ENCODE data around the gene CDCA5.

Gene CDCA5, protein sequence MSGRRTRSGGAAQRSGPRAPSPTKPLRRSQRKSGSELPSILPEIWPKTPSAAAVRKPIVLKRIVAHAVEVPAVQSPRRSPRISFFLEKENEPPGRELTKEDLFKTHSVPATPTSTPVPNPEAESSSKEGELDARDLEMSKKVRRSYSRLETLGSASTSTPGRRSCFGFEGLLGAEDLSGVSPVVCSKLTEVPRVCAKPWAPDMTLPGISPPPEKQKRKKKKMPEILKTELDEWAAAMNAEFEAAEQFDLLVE

DNA sequence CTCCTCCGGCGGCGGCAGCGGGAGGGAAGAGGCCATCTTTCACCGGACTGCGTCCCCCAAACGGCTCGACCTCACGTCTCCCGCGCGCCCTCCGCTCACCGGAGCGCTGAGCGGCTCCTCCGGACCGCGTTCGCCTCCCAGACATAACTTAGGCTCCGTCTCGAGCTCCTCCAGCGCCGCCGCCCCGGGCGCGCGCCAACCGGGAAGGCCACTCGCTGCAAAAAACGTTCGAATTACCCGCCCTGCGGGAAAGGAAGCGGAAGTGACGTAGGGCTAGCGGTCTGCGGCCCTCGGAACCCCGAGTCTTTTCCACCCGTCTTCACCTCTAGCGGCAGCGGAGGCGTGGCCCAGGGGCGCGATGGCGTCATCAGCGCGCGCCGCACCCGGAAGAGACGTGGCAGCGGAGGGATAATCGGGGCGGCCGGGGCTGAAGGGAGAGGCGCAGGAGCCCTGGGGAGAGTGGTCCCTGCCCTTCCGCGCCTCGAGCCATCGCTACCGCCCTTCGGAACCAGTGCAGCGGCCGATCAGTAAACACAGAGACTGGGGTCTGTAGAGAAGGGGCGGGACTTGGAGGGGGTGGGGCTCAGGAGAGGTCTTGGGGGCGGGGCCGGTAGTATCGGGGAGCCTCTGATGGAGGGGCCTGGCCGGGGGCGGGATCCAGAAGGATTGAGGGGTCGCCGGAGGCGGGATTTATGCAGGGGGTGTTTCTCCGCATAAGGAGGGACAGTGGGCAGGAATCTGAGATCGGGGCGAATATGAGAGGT, at the start of gene CDCA5, which contains the start of gene ZFPL1:
Gene CDCA5, minus strand, starts transcription at position 207 of the 764 bp plus-strand sequence. Its CDS starts 62 bp downstream, at position 145.
Gene ZFPL1, plus strand, starts transcription at position 389 of the 764 bp plus-strand sequence. CDS start 477 bp downstream, outside the sequence.
- peak; percentile 98 for DNase-seq

DNA sequence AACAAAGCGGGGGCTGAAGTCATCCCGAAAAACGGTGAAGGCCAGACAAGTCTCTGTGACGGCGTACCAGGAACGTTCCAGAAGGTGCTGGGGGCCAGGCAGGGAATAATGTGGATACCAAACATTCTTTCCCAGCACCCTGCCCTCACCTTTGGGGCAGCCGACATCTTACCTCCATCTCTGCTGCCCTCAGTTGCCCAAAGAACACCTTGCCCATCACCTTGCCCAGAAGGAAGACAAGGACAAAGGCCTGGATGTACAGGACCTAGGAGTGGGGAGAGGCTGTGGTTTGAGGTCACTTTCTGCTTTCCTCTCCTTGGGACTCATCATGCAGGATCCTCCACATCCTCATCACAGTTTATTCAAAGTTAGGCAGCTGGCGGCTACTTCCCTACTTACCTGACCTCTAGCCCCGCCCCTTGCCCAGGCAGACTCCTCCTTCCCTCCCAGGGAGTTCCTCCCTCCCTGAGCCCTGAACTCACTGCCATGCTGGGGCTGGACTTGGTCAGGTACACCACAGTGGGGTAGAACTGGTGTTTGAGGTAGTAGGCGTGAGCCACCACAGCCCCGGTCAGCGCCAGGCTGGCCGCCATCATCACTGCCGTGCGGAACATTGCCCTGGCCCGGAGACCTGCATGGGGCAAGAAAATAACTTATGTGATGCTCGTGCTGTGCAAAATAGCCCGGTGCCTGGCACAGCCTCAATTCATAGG, 49.3 kb upstream of the CDCA5 start:
- DNase-seq, result peak; percentile 85

DNA sequence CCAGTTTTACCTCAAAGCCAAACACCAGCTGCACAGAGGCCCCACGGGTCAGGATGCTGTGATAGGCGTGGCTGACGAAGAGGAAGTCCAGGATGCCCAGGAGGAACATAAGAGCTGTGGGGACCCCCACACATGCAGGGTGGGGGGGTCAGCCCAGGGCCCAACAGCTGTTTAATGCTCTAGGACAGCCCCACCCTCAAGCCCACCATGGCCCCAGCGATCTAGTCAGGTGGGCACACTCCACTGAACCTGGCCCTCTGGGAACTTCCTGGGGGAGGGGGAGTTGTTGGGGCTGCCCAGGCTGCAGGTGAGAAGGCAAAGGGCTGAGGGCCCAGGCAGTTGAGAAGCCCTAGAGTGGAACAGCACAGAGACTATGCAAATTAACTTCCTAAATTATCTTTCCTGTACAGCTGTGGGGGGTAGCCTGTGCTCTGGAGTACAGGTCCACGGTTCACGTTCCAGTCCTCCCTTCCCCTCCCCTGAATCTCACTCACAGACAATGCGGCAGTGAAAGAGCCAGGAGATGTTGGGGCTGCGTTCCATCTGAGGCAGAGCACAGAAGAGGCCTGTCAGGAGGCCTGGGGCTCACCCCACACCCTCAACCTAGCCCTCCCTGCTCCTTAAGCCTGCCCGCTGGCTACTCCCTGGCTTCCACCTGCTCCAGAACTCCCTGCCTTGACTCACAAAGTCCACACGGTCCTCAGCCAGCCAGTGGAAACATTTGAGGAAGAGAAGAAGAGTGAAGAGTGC, 48.6 kb upstream of the CDCA5 start:
- no peak for DNase-seq

DNA sequence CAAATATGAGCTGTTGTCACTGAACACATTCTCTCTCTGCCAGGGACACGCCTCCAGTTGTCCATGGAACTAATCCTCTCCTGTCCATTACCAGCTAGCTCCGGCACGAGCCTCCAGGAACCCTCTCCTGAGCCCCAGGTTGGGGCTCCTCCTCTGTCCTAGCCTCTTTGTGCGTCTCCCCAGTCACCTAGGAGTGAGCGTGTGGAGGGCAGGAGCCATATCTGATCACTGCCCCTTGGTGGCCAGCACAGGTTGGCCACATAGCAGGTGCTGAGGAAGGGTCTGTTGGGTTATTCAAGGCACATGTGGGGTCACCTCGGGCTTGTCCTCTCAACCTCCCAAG, 48.0 kb upstream of the CDCA5 start:
- DNase-seq, result no peak

DNA sequence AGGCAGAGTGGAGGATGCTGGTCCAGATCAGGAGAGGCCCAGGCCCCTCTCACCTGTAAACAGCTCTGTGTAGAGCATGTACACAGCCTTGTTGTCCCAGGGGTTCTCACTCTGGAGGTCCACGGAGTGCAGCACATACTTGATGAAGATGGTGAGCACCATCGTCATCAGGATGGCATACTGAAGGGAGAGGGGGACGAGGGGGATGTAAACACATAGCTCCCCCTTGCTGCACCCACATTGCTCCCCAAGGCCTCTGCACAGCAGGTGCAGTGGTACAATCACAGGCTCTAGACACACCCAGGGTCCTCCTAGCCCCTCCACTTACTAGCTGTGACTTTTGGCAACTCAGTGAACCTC, 47.6 kb upstream of the CDCA5 start:
- no peak for DNase-seq

DNA sequence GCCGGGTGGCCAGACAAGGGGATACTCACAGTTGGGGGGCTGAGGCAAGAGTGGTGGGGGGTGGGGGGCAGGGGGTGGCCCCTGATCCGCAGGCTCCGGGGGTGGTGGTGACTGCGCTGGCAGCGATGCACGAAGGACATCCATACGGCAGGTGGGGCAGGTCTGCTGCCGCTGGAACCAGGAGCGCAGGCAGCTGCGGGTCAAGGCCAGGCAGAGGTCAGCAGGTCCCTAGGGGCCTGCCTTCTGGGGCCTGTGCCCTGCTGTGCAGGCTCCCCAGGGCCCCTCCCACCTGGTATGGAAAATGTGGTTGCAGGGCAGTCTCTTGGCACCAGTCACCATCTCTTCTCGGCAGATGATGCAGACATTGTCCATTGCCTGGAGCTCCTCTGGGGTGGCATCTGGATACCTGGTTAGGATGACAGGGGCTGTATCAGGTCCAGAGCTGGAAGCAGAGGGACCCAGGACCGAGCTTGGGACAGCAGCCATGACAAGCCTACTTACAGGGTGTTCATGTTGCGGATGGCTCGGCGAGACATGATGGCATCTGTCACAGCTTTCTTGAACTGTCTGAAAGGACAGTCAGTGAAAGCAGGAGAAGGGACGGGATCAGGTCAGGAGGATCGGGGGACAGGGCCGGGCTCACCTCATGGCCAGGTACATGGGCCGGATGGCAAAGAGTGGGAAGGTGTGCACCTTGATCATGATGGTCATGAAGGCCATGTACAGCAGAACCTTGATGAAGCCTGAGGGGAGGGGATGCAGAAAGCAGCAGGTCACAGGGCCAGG, 47.0 kb upstream of the CDCA5 start:
- no peak for DNase-seq

DNA sequence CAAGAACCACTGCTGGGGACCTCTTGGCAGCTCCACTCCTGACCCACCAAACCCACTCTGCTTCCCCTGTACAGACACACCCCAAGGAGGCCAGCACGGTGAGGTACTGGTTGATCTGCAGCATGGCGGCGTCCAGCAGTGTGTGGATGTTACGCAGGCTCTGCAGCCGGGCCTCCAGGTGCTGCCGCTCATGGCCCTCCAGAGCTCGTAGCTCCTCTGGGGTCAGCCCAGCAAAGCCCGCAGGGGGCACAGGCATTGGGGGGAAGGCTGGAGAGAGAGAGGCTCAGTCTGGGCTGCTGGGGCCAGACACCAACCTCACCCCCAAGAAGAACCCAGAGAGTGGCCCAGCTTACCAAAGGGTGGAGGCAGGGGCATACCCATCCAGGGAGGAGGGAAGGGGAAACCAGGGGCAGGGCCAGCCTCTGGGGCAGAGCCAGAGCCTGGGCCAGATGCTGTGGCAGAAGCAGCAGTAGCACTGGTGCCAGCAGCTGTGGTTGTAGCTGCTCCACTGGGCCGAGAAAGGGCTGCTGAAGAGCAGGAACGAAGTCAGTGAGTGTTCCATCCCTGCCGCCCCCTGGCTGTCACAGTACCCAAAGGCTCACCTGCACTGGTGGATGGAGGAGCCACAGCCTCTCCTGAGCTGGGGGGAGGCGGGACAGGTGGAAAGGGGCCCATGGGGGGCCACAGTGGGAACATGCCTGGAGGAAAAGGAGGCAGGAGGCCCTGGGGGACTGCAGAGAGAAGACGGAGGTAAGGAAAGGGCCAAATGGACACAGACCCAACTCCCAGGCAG, 46.0 kb upstream of the CDCA5 start:
- no peak for DNase-seq

DNA sequence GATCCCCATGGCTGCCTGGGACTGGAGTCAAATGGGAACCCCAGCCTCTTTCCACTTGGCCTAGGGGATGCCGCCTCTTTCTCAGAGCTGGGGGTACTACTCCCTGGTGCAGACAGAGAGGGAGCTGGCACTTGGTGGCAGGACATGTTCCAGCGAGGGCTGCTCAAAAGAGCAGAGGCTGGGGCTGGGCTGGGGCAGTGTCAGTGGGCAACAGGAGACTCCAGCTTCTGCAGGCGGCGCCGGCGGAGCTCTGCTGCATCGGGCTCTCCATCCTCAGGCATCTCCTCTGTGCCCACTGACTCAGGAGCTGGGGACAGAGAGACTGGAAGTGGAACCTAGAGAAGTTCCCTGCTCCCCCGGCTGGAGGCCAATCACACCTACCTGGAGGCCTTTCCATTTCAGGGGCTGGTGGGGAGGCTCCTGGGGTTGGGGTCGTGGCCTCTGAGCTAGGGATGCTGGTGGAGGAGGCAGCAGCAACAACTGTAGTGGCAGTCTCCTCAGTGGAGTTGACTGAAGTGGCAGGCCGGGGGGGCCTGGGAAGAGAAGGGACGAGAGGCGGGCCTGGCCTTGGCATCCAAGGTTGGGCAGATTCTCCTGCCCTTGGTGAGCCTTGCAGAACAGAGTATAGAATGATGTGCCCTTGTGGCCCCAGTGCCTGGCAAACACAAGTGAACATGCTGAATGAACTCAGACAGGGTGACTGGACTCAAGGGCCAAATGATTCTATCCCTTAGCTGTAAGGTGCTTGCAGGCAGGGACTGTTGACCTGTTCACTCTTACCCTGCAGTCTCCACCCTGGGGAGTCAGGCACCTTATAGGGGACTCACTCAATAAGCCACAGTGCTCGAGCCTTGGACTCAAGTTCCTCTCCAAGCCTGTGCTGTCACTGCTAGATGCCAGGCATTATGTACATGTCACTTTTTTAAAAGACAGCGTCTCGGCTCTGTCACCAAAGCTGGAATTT, 44.6 kb upstream of the CDCA5 start:
- no peak for DNase-seq

DNA sequence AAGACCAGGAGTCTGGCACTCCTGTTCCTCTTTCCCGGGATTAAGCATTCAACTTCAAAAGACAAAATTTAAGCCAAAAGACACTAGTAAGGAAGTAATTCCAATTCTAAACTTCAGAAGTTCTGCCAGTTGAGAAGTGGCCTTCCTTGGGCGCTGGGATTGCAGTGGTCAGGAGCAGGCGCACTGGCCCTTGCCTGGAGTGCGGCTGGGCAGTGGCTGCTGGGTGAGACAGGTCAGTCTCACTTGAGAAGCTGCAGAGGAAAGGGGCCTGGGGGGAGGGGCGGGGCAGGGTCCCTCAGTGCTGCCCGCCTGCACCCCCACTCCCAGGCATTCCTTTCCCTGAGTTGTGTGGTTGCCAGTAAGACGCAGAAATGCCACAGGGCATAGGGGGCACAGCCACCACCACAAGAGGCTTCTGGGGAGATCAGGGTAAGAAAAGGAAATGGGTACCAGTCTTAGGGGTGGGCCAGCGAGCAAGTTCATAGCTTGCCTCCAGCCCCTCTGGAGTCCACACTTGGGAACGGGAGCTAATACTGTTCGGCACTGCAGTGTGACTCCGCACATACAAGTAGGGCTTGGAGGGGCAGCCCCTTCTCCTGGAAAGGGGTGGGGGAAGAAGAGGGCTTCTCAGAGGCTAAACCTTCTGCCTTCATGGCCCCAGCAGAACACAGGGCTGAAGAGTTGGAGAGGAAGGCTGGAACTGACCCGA, 43.8 kb upstream of the CDCA5 start:
- no peak for DNase-seq

DNA sequence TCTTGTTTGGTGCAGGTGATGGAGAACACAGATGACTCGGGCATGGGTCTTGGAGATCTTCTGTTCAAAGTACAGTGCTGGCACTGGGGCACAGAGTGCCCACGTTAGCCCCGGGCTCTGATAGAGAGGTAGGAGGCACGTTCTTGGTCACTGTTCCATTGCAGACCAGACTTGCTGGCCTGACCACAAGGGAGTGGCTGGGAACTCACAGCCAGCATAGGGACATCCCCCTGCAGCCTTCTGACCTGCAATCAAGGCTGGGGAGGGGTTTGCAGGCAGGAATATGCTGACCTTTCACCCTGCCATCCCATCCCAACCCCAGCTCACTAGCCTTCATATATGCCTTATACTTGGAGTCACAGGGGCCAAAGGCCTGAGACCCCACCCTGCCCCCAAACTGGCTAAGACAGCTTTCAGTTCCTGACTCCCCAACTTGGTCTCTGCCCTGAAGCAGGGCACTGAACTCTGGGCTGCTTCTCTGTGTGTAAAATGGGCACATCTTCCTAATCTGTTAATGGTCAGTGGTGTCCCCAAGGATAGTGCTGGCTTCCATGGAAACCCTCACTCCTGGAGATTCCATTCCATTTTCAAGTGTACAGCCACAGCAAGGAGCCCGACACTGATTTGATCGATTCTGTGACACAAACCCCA, 42.9 kb upstream of the CDCA5 start:
- DNase-seq, result no peak

DNA sequence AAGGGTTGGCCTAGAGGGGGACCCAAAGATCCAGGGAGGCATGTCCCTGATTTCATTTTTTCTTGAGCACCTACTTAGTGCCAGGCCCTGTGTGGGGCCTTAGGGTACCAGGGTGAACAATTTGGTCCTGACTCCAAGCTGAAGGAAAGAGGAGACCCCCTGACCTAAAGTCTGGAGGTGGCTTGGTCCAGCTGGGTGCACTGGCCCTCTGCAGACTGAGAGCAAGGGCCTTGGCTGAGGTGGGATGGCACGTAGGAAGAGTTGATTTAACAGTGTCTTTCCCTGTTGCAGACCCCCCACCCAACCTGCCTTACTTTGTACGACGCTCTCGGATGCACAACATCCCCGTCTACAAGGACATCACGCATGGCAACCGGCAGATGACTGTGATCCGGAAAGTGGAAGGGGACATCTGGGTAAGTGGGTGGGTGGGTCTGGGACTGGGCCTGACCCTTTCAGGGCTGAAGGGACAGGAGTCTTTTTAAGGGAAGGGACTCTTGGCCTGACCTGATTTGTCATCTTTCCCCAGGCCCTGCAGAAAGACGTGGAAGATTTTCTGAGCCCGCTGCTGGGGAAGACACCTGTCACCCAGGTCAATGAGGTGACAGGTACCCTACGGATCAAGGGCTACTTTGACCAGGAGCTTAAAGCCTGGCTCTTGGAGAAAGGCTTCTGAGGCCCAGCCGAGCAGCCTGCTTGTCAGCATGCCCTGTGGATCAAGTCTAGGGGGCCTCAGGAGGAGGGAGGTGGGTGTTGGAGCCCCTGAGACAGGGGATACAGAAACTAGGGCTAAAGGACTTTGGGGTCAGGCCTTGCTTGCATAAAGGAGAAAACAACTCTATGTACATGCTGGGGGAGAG, 41.6 kb upstream of the CDCA5 start:
- no peak for DNase-seq

DNA sequence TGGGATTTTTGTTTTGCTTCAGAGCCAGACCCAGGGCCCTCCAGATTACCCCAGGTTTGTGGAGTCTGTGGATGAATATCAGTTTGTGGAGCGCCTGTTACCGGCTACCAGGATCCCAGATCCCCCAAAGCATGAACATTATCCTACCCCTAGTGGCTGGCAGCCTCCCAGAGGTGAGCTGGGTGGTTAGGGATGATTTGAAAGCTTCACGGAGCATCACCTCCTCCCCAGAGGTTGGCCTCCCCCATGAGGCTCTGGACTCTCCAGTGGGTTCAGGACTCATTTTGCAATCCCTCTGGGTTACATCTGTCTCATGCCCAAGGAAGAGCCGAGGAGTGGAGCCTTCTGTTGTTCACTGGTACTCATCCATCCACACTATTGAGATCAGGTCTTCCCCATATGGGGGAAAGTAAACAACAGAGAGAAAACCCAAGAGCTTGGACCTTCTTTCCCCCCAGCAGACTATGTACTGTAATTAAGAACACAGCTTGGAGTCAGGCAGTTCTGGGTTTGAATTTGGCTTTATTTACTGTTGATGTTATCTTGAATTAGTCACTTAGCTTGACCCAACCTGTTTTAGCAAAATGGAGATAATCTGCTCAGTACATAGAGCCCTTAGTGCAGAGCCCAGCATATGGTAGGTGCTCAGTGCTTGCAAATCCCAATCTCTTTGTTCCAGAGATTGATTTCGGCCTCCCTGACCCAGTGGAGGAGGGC, 40.8 kb upstream of the CDCA5 start:
- DNase-seq, result no peak

DNA sequence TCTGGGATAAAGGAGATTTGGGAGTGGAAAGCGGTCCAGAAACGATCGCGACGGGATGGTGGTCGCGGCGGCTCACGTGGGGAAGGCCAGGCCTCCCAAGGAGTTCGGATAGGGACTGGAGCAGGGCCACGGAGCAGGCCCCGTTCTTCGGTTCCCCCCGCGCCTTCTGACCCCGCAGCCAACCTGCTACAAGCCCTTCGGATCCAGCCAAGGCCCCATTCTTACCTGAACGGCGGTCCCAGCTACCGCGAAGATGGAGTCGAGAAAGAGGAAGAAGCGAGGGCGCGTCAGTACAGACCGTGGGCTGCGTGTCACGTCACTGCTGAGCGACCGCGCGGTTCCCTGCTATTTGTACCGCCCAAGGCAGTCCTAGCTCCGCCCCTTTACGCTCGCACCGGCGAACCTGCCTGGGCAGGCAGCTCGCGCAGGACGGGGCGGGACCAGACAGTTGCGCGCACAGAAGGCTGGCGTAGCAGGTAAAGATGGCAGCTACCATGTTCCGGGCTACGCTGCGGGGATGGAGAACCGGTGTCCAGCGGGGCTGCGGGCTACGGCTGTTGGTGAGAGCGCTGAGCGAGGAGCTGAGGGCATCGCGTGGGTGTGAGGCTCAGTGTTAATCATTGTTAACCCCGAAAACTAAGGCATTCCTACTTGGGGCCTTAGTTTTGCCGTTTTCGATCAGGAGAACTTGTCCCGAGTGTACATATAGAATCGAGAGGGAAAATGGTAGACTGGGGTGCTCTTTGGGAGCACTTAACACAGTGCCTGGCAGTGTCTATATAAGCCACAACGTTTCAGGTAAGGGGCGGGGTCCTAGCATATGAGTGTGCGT, 38.2 kb upstream of the CDCA5 start, which contains the start of the genes FAU and MRPL49:
Gene FAU, minus strand, starts transcription at position 270 of the 832 bp plus-strand sequence. CDS start 321 bp downstream, outside the sequence.
Gene MRPL49, plus strand, starts transcription at position 457 of the 832 bp plus-strand sequence. Its CDS starts 26 bp downstream, at position 483.
- peak; percentile 99 for DNase-seq

DNA sequence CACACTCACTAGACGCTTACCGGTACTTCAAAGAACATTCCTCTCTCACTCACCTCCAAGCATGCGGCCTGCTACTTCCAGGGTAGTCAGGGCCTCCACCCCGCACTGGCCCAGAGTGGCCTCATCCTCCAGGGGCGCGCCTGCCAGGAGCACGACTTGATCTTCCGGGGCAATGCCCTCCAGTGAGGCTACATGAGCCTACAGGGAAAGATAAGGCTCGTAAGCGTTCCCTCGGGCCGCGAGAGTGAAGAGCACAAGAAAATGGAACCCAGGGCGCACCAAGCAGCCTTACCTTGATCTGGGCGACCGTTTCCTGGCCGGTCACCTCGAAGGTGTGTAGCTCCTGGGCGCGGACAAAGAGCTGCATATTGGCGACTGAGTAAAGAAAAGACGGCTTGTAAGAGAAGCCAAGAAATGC, 37.6 kb upstream of the CDCA5 start:
- peak; percentile 58 for DNase-seq

DNA sequence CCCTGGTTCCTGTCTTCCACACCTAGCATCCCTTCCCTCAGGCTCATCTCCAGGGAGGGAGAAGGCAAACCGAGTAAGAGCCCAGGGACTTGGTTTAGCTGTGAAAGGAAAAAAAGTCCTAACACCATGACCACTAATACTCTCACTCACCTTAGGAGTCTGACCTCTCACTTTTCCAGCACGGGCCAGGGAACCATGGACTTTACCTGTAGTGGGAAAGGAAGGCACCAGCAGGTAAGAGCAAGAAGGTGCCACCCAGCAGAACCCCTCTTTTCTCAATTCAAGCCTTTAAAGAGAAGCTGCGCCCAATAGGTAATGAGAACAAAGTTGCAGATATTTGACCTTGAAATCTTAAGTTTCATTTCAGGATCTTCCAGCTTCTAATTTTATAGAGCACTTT, 37.0 kb upstream of the CDCA5 start:
- no peak for DNase-seq

DNA sequence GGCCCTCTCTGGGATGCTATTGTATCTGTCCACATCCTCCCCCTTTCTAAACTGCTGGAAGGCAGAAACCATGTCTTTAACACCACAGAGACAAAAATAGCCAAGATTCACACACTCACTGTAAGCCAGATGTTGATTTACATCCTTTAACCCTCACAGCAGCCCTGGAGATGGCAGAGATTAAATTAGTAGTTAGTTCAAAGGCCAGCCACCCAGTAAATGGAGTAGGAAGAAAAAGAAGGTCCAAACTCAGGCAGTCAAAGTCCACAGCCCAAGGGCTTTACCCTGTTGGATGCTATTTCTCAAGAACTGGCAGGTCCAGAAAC, 35.8 kb upstream of the CDCA5 start:
- no peak for DNase-seq

All from DMS53 (cell line).